SK-N-SH treated with all-trans-retinoic acid at 6 μM for 48 hours (cell line): Measurements from ENCODE around the gene CELF4.
A peak's percentile ranks its signal among the peaks of the same experiment; 100 is the strongest.

Experiments used
- ATAC-seq: fragments of 200-7000 bp; cut with Tn5 transposase; 3 replicates; pipeline ENCODE4 v1.9.1; 2020; ENCODE audit warnings: mild to moderate bottlenecking, moderate library complexity
- ARNTL ChIP-seq: fragments of 450-650 bp; formaldehyde crosslinking; IDR thresholded peaks from 2 replicates; pipeline ENCODE4 v1.5.0; 2020; ENCODE audit warnings: low read depth, mild to moderate bottlenecking, moderate library complexity, borderline replicate concordance
- BACH2 ChIP-seq: fragments of 250-450 bp; sonication (Bioruptor Pico); IDR thresholded peaks from 2 replicates; pipeline ENCODE4 v1.9.0; 2021; ENCODE audit warnings: mild to moderate bottlenecking, borderline replicate concordance
- CREB5 ChIP-seq: fragments of 250-450 bp; sonication (Bioruptor Pico); IDR thresholded peaks from 2 replicates; pipeline ENCODE4 v1.5.1; 2020; ENCODE audit warnings: low read depth, mild to moderate bottlenecking, moderate library complexity
- CSDC2 ChIP-seq: fragments of 250-450 bp; sonication (Bioruptor Pico); IDR thresholded peaks from 2 replicates; pipeline ENCODE4 v1.5.0; 2020; ENCODE audit warnings: mild to moderate bottlenecking, moderate library complexity
- ESRRG ChIP-seq: fragments of 250-450 bp; sonication (Bioruptor Pico); IDR thresholded peaks from 2 replicates; pipeline ENCODE4 v1.6.1; 2021; ENCODE audit warnings: mild to moderate bottlenecking
- GLIS3 ChIP-seq: fragments of 250-450 bp; sonication (Bioruptor Pico); IDR thresholded peaks from 2 replicates; pipeline ENCODE4 v1.5.0; 2020; ENCODE audit warnings: mild to moderate bottlenecking, moderate library complexity
- ISL1 ChIP-seq: fragments of 250-450 bp; sonication (Bioruptor Pico); IDR thresholded peaks from 2 replicates; pipeline ENCODE4 v2.1.2; 2022; ENCODE audit warnings: mild to moderate bottlenecking, moderate library complexity
- OSR1 ChIP-seq: fragments of 250-450 bp; sonication (Bioruptor Pico); IDR thresholded peaks from 2 replicates; pipeline ENCODE4 v1.8.0; 2022; ENCODE audit warnings: moderate library complexity, mild to moderate bottlenecking, inconsistent platforms
- PPARA ChIP-seq: fragments of 250-450 bp; sonication (Bioruptor Pico); IDR thresholded peaks from 2 replicates; pipeline ENCODE4 v1.5.0; 2020; ENCODE audit warnings: mild to moderate bottlenecking, borderline replicate concordance
- RARB ChIP-seq: fragments of 250-450 bp; sonication (Bioruptor Pico); IDR thresholded peaks from 2 replicates; pipeline ENCODE4 v1.8.0; 2021; ENCODE audit warnings: mild to moderate bottlenecking, moderate library complexity
- SNAI2 ChIP-seq: fragments of 250-450 bp; sonication (Bioruptor Pico); IDR thresholded peaks from 2 replicates; pipeline ENCODE4 v1.5.0; 2020; ENCODE audit warnings: mild to moderate bottlenecking, moderate library complexity
- TCF4 ChIP-seq: fragments of 250-450 bp; sonication (Bioruptor Pico); IDR thresholded peaks from 2 replicates; pipeline ENCODE4 v1.8.0; 2021; ENCODE audit warnings: mild to moderate bottlenecking, moderate library complexity, borderline replicate concordance
- TOX ChIP-seq: fragments of 250-450 bp; sonication (Bioruptor Pico); IDR thresholded peaks from 2 replicates; pipeline ENCODE4 v1.8.0; 2021; ENCODE audit warnings: mild to moderate bottlenecking, moderate library complexity, borderline replicate concordance
- TSHZ2 ChIP-seq: fragments of 250-450 bp; sonication (Bioruptor Pico); IDR thresholded peaks from 2 replicates; pipeline ENCODE4 v1.5.0; 2020; ENCODE audit warnings: mild to moderate bottlenecking, moderate library complexity
- ZC3H10 ChIP-seq: fragments of 250-450 bp; sonication (Bioruptor Pico); IDR thresholded peaks from 2 replicates; pipeline ENCODE4 v1.5.1; 2021; ENCODE audit warnings: mild to moderate bottlenecking, moderate library complexity
- ZFP3 ChIP-seq: fragments of 250-450 bp; sonication (Bioruptor Pico); IDR thresholded peaks from 2 replicates; pipeline ENCODE4 v1.5.0; 2020; ENCODE audit warnings: mild to moderate bottlenecking, moderate library complexity
- ZFP30 ChIP-seq: fragments of 450-650 bp; formaldehyde crosslinking; IDR thresholded peaks from 2 replicates; pipeline ENCODE4 v1.5.0; 2022; ENCODE audit warnings: mild to moderate bottlenecking, moderate library complexity
- ZNF70 ChIP-seq: fragments of 450-650 bp; formaldehyde crosslinking; IDR thresholded peaks from 2 replicates; pipeline ENCODE4 v1.5.0; 2020; ENCODE audit warnings: mild to moderate bottlenecking, moderate library complexity
- ZNF8 ChIP-seq: fragments of 450-650 bp; formaldehyde crosslinking; IDR thresholded peaks from 2 replicates; pipeline ENCODE4 v1.5.0; 2020; ENCODE audit warnings: mild to moderate bottlenecking, moderate library complexity
- TF ChIP-seq, protein P1 (sequence below): fragments of 250-450 bp; sonication (Bioruptor Pico); IDR thresholded peaks from 2 replicates; pipeline ENCODE4 v1.8.0; 2021; ENCODE audit warnings: low read depth, mild to moderate bottlenecking, moderate library complexity, borderline replicate concordance

Gene CELF4

DNA sequence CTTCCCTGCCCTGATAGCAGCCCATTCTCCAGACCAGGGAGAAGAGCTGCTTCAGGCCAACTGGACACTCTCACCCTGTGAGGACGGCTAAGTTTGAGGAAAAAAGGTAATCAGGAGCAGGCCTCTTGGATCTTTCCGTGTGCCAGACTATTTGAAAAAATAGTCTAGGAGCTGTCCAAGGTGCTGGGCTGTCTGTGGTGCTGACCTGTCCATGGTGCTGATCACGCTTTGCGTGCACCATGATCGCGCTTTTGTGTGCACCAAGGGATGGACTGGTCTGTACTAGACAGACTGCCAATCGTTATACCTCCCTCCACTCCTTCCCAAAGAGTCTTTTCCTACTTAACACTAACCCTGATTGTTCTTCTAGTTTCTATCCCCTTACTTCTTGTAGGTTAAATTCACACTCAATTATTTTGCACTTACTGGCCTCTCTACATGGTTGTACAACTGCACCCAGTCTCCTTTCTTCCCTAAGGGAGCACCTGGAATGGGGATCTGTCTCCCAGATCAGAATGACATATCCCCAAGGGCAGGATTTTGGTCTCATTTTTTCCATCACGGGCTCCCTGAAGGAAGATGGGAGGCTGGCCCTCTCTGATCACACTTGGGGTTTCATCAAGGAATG, 295.4 kb downstream of the CELF4 start (continued):
- TF ChIP-seq TSHZ2 (CRISPR knock-in tag): peak; percentile 92
- TF ChIP-seq SNAI2 (CRISPR knock-in tag): peak; percentile 98

- TF ChIP-seq GLIS3 (CRISPR knock-in tag): no peak
- no peak for TF ChIP-seq ZNF8 (CRISPR knock-in tag)
- no peak for TF ChIP-seq CSDC2 (CRISPR knock-in tag)
- no peak for TF ChIP-seq OSR1
- no peak for TF ChIP-seq CREB5 (CRISPR knock-in tag)
- TF ChIP-seq TCF4 (CRISPR knock-in tag): no peak
- no peak for TF ChIP-seq ZNF70 (CRISPR knock-in tag)
- no peak for TF ChIP-seq SNAI2 (CRISPR knock-in tag)
- no peak for TF ChIP-seq ZC3H10 (CRISPR knock-in tag)
- TF ChIP-seq BACH2: no peak
- TF ChIP-seq, protein P1, sequence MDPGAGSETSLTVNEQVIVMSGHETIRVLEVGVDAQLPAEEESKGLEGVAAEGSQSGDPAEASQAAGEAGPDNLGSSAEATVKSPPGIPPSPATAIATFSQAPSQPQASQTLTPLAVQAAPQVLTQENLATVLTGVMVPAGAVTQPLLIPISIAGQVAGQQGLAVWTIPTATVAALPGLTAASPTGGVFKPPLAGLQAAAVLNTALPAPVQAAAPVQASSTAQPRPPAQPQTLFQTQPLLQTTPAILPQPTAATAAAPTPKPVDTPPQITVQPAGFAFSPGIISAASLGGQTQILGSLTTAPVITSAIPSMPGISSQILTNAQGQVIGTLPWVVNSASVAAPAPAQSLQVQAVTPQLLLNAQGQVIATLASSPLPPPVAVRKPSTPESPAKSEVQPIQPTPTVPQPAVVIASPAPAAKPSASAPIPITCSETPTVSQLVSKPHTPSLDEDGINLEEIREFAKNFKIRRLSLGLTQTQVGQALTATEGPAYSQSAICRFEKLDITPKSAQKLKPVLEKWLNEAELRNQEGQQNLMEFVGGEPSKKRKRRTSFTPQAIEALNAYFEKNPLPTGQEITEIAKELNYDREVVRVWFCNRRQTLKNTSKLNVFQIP (CRISPR knock-in tag): no peak
- TF ChIP-seq ISL1: no peak
- ATAC-seq: peak; percentile 57; the same call in 2 of the 3 replicates
Observed at GRCh38 chr18:37266290-37266689, 299.3 kb downstream of the CELF4 start.

GRCh38 chr18:37265382-37265781, 300.2 kb downstream of the CELF4 start:
- TF ChIP-seq ZFP3 (CRISPR knock-in tag) (no peak), OSR1 (no peak), ARNTL (no peak), RARB (CRISPR knock-in tag) (no peak), CSDC2 (CRISPR knock-in tag) (no peak), TOX (CRISPR knock-in tag) (no peak), TSHZ2 (CRISPR knock-in tag) (no peak)
- no peak for ATAC-seq

GRCh38 chr18:37264956-37265355, 300.6 kb downstream of the CELF4 start:
- no peak for TF ChIP-seq PPARA (CRISPR knock-in tag)
- TF ChIP-seq ARNTL: no peak
- TF ChIP-seq BACH2: no peak
- TF ChIP-seq SNAI2 (CRISPR knock-in tag): no peak
- no peak for ATAC-seq

GRCh38 chr18:37261988-37262387, 303.6 kb downstream of the CELF4 start:
- no peak for ATAC-seq
- no peak for TF ChIP-seq CREB5 (CRISPR knock-in tag)
- TF ChIP-seq OSR1: no peak
- TF ChIP-seq, protein P1 (CRISPR knock-in tag): no peak
- TF ChIP-seq TCF4 (CRISPR knock-in tag): no peak
- TF ChIP-seq ZNF70 (CRISPR knock-in tag): no peak
- no peak for TF ChIP-seq RARB (CRISPR knock-in tag)
- no peak for TF ChIP-seq ZFP30 (CRISPR knock-in tag)
- TF ChIP-seq ESRRG (CRISPR knock-in tag): no peak
